GM23338 (cell line): ENCODE data around the gene DAPK2. TPM values are rescaled to one million over a fixed set of nuclear protein-coding genes. Genes with fewer than 3 reads are reported as not detected.

ENCODE experiments used
- ATAC-seq: fragments of 200-7000 bp; cut with Tn5 transposase; 3 replicates; pipeline ENCODE4 v1.9.1; 2020
- DNase-seq: peaks from one replicate; pipeline ENCODE4 v3.0.0-alpha.2; 2015; ENCODE audit warnings: low spot score
- H2AFZ ChIP-seq: fragments of 200-600 bp; sonication (generic); 2 replicates; pipeline ENCODE4 v1.8.0; 2016; ENCODE audit warnings: antibody characterized with exemption, mild to moderate bottlenecking, moderate library complexity
- H3F3A ChIP-seq: fragments of 200-600 bp; sonication (generic); replicated peaks from 2 replicates; pipeline ENCODE4 v1.8.0; 2017; ENCODE audit warnings: antibody characterized with exemption, mixed run types, low read depth
- H3K27ac ChIP-seq: fragments of 200-600 bp; sonication (generic); 2 replicates; pipeline ENCODE4 v1.6.1; 2016; ENCODE audit warnings: low read depth
- H3K27me3 ChIP-seq: fragments of 200-600 bp; sonication (generic); 2 replicates; pipeline ENCODE4 v1.8.0; 2016; ENCODE audit warnings: mild to moderate bottlenecking, mixed run types, moderate library complexity; ENCODE audit not compliant: insufficient read depth
- H3K36me3 ChIP-seq: fragments of 200-600 bp; sonication (generic); 2 replicates; pipeline ENCODE4 v1.8.0; 2016; ENCODE audit warnings: mild to moderate bottlenecking; ENCODE audit not compliant: insufficient read depth
- H3K4me1 ChIP-seq: fragments of 200-600 bp; sonication (generic); 2 replicates; pipeline ENCODE4 v1.8.0; 2016; ENCODE audit warnings: mild to moderate bottlenecking, moderate library complexity; ENCODE audit not compliant: insufficient read depth
- H3K4me2 ChIP-seq: fragments of 200-600 bp; sonication (generic); 2 replicates; pipeline ENCODE4 v1.7.1; 2017; ENCODE audit warnings: mixed run types
- H3K4me3 ChIP-seq: fragments of 200-600 bp; sonication (generic); 2 replicates; pipeline ENCODE4 v1.6.1; 2016; ENCODE audit warnings: mixed run types
- H3K79me2 ChIP-seq: fragments of 200-600 bp; sonication (generic); replicated peaks from 2 replicates; pipeline ENCODE4 v1.8.0; 2017; ENCODE audit warnings: mild to moderate bottlenecking; ENCODE audit not compliant: insufficient read depth
- H3K9me2 ChIP-seq: fragments of 200-600 bp; sonication (generic); 2 replicates; pipeline ENCODE4 v1.8.0; 2017; ENCODE audit not compliant: insufficient read depth
- H4K20me1 ChIP-seq: fragments of 200-600 bp; sonication (generic); replicated peaks from 2 replicates; pipeline ENCODE4 v1.8.0; 2017; ENCODE audit warnings: mild to moderate bottlenecking; ENCODE audit not compliant: insufficient read depth
- H3K27ac Mint-ChIP-seq: 2 replicates; pipeline ENCODE4 v1.8.0; 2020; ENCODE audit warnings: inconsistent platforms, mild to moderate bottlenecking, moderate library complexity, mixed read lengths
- H3K27me3 Mint-ChIP-seq: 3 replicates; pipeline ENCODE4 v1.8.0; 2022; ENCODE audit warnings: low read depth, mild to moderate bottlenecking, moderate library complexity, mixed read lengths, inconsistent platforms; ENCODE audit not compliant: insufficient read depth, poor library complexity
- H3K36me3 Mint-ChIP-seq: 3 replicates; pipeline ENCODE4 v1.8.0; 2021; ENCODE audit warnings: low read depth, mild to moderate bottlenecking, inconsistent platforms, moderate library complexity, mixed read lengths
- H3K4me1 Mint-ChIP-seq: 3 replicates; pipeline ENCODE4 v1.8.0; 2020; ENCODE audit warnings: mild to moderate bottlenecking, inconsistent platforms, mixed read lengths
- H3K4me3 Mint-ChIP-seq: 3 replicates; pipeline ENCODE4 v1.8.0; 2021; ENCODE audit warnings: moderate library complexity, mild to moderate bottlenecking, inconsistent platforms, mixed read lengths
- H3K9me3 Mint-ChIP-seq: 3 replicates; pipeline ENCODE4 v1.8.0; 2020; ENCODE audit warnings: moderate library complexity, mild to moderate bottlenecking, inconsistent platforms, mixed read lengths
- CREB1 ChIP-seq: fragments of 250-450 bp; sonication (Bioruptor Pico); IDR thresholded peaks from 2 replicates; pipeline ENCODE4 v1.5.0; 2020; ENCODE audit warnings: low read depth, mild to moderate bottlenecking, moderate library complexity
- CTCF ChIP-seq, 2 experiments: fragments of 200-600 bp in 1 of 2; sonication (generic) in 1 of 2; conservative IDR thresholded peaks; 2 replicates each; pipeline versions ENCODE4 v1.5.1 to v1.6.1; 2016 to 2017; ENCODE audit warnings: antibody characterized with exemption in 2 of 2, low read depth in 2 of 2, mild to moderate bottlenecking in 2 of 2, moderate library complexity in 1 of 2
- ETS1 ChIP-seq: IDR thresholded peaks from 2 replicates; pipeline ENCODE4 v1.6.1; 2016; ENCODE audit warnings: antibody characterized with exemption
- EZH2 ChIP-seq: fragments of 200-600 bp; sonication (generic); IDR thresholded peaks from one replicate; pipeline ENCODE4 v1.8.0; 2017; ENCODE audit warnings: antibody characterized with exemption, mild to moderate bottlenecking, low read depth; ENCODE audit not compliant: unreplicated experiment
- EZH2phosphoT487 ChIP-seq: fragments of 200-600 bp; sonication (generic); IDR thresholded peaks from one replicate; pipeline ENCODE4 v1.8.1; 2018; ENCODE audit warnings: antibody characterized with exemption; ENCODE audit not compliant: unreplicated experiment
- NANOG ChIP-seq: IDR thresholded peaks from 2 replicates; pipeline ENCODE4 v1.6.1; 2016; ENCODE audit warnings: antibody characterized with exemption, borderline replicate concordance
- POLR2AphosphoS5 ChIP-seq: IDR thresholded peaks from 2 replicates; pipeline ENCODE4 v1.6.1; 2016; ENCODE audit warnings: antibody characterized with exemption, low read depth
- REST ChIP-seq: IDR thresholded peaks from one replicate; pipeline ENCODE4 v1.6.1; 2018; ENCODE audit warnings: antibody characterized with exemption; ENCODE audit not compliant: unreplicated experiment
- STAT1 ChIP-seq: IDR thresholded peaks from one replicate; pipeline ENCODE4 v1.6.1; 2016; ENCODE audit warnings: antibody characterized with exemption; ENCODE audit not compliant: unreplicated experiment
- ZNF114 ChIP-seq: fragments of 250-450 bp; sonication (Bioruptor Pico); IDR thresholded peaks from 2 replicates; pipeline ENCODE4 v1.5.0; 2020; ENCODE audit warnings: mild to moderate bottlenecking, moderate library complexity
- polyA plus RNA-seq: library from polyadenylated mRNA; unstranded; fragments of >200 nt; fragmentation: Nextera tagmentation; extraction: Ambion mirVana; gene quantifications from 2 replicates; pipeline ENCODE4 v1.2.1, GENCODE V29; 2016
- total RNA-seq: library from RNA; depleted of rRNA; stranded (reverse); fragments of >200 nt; shearing (Covaris generic); gene quantifications from 2 replicates; pipeline ENCODE4 v1.2.3, GENCODE V29; 2014

The DAPK2 gene
- total and polyA plus RNA-seq, 2 experiments from 2014 or later: 1.6 to 3.1 TPM

- TF ChIP-seq REST (no peak), STAT1 (no peak)
Observed at GRCh38 chr15:64089543-64090280, 43.4 kb upstream of the DAPK2 start (continued).

GRCh38 chr15:64082757-64083156 lies 36.5 kb upstream of the DAPK2 start:
- Histone ChIP-seq H3K36me3 (peaks cover 10% of the 10 kb centered on the region), H3F3A (no peaks in the 10 kb centered on the region), H3K4me3 (no peak overlapping the region), H3K4me1 (no peaks in the 10 kb centered on the region), H3K4me2 (no peak overlapping the region), H3K79me2 (peaks cover 3% of the 10 kb centered on the region; the same call in 1 of the 2 replicates), H3K27ac (no peak overlapping the region), H4K20me1 (peaks cover 6% of the 10 kb centered on the region), H3K27me3 (no peaks in the 10 kb centered on the region), H3K9me2 (no peaks in the 10 kb centered on the region), H2AFZ (no peak overlapping the region)
- no peak overlapping the region for H3K27ac Mint-ChIP-seq
- no peaks in the 10 kb centered on the region for H3K4me1 Mint-ChIP-seq
- no peaks in the 10 kb centered on the region for H3K9me3 Mint-ChIP-seq
- H3K36me3 Mint-ChIP-seq: peaks cover 22% of the 10 kb centered on the region
- ATAC-seq: no peak
- no peak for DNase-seq
- no peaks in the 10 kb centered on the region for H3K27me3 Mint-ChIP-seq
- H3K4me3 Mint-ChIP-seq: no peak overlapping the region
- TF ChIP-seq REST: no peak
- no peak for TF ChIP-seq STAT1
- TF ChIP-seq NANOG: no peak
- TF ChIP-seq CREB1 (CRISPR knock-in tag): no peak
- no peak for TF ChIP-seq POLR2AphosphoS5
- no peak for TF ChIP-seq ETS1
- no peak for TF ChIP-seq CTCF (conservative IDR thresholded peaks at IDR 0.05; ENCODE audit: low read depth in 2 of 2)
- no peak for TF ChIP-seq ZNF114 (CRISPR knock-in tag)
- no peak for TF ChIP-seq EZH2phosphoT487
- no peak for TF ChIP-seq EZH2
